Activated T-cell treated with anti-CD3 and anti-CD28 coated beads, Interleukin-2, amount 50 U/mL, for 48 hours (primary cell): ENCODE data around the gene RCN1.
"Not testable (repeated sequence)": the region's sequence is repeated elsewhere in the genome, so short reads cannot be mapped to it uniquely, and the experiment has no call there.

Experiments
- DNase-seq, 2 experiments: peaks; one replicate each; pipeline ENCODE4 v3.0.0-alpha.2; 2020

RCN1 gene

DNA sequence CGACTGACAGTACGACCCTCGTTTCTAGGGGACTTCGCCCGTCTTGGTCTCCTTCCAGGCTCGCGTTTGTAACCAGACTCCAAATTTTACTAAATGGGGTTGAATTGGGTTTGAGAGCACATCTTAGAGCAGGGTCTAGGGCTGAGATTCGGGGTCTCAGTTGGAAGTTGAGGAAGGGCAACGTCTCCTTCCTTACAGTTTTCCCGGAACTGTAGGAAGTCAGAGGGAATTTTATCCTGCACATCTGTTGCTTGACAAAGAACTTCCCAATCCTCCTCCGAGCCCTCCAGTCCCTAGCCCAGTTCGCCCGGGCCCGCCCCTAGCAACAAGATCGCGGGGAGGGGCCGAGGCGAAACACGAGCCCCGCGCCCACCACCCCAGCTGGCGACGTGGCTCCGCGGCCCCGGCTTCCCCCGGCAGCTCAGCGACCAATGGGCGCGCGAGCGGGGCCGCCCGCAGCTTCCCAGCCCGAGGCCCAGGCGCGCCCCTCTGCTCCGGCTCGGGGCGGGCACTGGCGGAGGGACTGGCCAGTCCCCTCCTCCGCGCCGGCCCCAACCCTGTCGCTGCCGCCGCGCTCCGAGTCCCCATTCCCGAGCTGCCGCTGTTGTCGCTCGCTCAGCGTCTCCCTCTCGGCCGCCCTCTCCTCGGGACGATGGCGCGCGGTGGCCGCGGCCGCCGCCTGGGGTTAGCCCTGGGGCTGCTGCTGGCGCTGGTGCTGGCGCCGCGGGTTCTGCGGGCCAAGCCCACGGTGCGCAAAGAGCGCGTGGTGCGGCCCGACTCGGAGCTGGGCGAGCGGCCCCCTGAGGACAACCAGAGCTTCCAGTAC lies at the start of gene RCN1:
TSS of gene RCN1 (plus strand) at position 530 of the 826 bp plus-strand sequence. CDS start at position 653, 123 bp downstream.
- DNase-seq, result peak; percentile 64 to 72

DNA sequence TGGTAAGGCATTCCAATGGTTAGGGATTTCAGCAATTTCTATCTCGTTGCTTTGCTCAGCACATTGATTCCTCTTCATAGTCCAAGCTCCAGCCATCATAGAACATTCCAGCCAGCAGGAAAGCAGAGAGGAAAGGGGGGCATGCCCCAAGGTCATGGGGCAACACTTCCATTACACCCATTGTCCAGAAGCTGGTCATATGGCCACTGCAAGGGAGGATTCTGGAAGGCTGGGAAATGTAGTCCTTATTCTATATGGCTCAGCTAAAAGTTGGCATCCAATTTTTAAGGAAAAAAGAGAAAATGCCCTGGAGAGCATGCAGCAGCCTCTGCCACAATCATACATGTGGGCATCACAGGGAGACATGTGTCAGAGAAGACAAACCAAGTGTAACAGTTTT lies 47.1 kb upstream of the RCN1 start:
- DNase-seq, result no peak

DNA sequence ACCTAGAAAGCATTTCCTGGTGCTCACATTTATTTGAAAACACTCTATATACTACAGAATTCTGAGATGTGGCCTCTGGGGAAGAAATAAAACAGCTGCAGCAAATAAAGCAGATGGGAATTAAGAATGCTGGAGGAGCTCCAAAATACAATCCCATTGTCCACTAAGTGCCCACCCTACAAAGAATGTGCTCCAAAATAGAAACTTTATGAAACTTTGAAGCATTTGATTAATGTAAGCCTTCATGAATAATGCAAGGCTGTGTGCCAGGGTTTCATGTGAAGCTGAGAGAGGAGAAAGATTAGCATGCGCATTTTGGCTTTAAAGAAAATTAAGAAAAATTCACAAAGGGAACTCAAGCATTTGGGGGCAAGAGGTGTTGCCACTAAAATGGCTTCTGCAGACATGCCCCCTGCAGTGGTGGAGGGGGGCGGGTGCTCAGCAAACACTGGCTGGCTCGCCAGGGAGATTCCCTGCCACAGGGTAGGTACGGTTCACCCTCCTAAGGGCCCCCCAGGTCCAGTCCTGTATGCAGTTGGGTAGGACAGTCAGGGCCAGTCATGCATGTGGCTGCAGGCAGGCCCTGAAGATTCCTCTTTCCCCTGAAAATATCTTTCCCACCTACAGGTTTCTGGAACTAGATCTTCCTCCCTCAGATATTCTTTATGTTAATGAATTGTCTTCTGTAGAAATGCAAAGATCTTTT lies 46.6 kb upstream of the RCN1 start:
- no peak for DNase-seq

DNA sequence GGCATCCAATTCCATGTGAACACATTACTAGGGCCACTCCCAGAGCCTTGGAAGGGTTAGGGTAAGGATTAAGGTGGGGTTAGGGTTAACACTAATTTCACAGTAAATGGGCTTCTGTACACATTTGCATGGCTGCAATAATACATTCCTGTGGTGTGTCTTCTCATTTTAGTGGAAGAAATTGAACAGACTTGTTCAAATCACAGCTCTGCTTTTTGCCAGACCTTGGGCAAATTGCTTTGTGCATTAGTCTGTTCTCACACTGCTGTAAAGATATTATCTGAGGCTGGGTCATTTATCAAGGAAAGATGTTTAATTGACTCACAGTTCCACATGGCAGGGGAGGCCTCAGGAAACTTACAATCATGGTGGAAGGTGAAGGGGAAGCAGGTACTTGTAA lies 45.4 kb upstream of the RCN1 start:
- DNase-seq, result no peak

DNA sequence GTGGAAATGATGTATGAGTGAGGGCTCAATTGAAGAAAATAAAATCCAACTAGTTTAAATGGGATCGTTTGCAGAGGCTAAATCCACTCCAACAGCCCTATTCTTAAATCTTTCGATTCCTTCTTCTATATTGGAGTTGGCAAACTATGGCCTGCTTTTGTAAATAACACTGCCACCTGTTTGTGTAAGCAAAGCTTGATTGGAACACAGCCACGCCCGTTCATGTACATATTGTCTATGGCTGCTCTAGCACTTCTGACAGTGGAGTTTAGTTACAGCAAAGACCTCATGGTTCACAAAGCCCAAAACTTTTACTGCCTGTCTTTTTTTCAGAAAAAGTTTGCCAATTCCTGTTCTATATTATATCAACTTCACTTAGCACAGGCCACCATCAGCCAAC lies 40.6 kb upstream of the RCN1 start:
- DNase-seq, result no peak

DNA sequence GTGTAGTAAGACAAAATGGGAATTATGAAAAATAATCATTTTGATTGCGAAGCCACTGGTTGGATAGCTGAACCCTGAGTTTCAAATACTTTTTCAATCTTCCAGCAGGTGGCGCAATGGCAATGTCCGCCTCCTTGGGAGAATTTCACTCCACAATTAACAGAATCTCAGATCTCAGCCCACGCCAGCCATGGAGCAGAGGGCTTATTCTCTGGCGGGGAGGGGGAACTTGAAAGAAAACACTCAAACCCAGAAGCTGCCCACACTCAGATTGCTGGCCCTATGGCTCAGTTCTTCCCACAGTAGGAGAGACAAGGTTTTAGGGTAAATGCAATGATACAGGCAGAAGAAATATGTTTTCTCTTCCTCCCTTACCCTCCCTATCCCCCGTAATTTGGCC lies 38.7 kb upstream of the RCN1 start:
- DNase-seq, result peak; percentile 58 to 63

DNA sequence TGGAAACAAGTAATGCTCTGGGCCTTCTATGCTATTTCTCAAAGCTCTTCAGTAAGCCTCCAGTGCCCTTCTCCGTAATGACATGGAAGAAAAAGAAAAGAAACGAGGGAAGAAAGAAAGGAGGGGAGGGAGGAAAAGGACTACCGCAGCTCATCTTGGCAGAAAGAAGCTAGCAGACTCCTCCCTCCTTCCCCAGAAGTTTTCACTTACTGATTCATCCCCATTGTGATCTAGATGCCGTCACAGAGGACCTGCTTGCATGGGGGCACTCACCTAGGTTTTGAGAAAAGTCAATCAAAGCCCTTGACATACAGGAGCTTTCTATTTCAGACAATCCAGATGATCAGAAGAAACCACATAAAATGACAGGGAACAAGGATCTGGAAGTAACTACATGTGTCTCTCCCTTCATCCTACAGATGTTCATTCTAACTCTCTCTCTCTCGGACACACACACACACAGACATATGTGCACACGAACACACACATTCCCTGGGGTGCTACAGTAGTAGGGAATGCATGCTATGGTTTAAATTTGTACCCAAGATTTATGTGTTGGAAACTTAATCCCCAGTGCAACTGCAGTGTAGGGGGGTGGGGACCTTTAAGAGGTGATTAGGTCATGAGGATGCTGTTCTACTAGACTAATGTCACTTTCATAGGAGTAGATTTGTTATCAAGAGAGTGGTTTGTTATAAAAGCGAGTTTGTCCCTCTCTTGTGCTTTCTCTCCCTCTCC lies 37.6 kb upstream of the RCN1 start:
- no peak for DNase-seq

DNA sequence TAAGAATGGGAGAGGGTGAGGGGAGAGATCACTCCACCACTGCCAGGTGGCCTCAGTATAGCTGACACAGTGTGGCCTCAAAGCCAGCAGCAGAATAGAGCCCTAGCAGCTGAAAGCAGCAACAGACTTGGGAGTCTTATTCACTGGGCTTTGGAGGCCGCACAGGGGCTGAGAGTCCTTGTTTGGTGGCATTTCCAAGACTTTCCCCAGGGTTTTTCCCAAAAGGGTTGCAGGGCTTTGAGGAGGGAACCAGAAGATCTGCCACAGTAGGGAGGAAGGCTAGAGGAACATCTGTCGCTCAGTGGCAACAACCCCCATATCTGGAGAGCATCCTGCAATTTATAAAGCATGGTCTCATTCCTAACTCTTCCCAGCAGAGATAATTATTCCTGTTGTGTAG lies 35.0 kb upstream of the RCN1 start:
- no peak for DNase-seq

DNA sequence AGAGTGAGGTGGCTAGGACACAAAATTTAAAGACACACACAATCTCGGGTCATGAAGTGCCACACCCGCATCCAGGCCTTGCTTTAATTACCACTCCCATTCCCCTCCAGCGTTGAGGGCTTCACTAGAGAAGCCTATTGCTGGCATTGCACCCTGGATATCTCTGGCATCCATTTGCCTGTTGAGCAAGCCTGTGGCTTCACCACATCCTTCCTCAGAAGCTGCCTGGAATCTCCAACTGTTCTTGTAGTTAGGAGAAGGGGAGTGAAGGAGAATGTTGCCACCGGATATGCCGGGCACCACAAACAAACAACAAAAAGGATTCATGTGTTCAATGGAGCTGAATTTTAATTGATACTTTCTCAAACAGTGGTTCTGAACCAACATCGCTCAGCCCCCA lies 34.4 kb upstream of the RCN1 start:
- DNase-seq, result no peak

DNA sequence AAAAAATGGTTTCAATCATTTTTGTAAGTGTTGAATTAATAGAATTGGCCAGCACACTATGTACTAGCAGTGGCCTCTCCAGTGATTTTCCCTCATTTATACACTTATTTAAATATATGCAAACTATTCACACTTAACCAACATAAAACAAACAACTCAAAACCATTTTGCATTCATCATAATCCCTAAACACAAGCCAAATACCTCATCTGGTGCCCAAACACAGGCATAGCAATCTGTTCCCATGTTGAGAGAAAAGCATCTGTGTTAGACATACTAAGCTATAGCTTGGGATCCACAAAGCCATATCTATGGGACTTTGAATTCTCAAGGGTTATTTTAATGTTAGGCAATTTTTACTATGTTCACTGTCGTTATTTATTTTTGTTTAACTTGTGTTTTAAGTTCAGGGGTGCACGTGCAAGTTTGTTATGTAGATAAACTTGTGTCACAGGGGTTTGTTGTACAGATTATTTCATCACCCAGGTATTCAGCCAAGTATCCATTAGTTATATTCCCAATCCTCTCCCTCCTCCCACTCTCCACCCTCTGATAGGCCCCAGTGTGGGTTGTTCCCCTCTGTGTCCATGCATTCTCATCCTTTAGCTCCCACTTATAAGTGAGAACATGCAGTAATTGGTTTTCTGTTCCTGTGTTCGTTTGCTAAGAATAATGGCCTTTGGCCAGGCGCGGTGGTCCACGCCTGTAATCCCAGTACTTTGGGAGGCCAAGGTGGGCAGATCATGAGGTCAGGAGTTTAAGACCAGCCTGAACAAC lies 31.0 kb upstream of the RCN1 start:
- no peak for DNase-seq

DNA sequence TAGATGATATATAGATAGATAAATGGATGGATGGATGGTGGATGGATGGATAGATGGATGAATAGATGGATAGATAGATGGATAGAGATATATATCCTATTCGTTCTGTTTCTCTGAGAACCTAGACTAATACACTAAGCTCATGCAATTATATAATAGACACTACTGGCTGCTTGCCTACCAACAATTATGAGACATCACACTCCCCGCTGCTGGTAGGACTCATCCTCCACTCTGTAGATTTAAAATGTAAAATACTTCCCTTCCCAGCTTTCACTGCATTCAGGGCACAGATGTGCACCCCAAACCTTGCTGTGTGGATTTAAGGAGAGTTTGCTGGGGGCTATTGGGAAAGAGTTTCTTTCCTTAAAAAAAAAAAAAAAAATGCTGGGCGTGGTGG lies 28.3 kb upstream of the RCN1 start:
- DNase-seq, result no peak

DNA sequence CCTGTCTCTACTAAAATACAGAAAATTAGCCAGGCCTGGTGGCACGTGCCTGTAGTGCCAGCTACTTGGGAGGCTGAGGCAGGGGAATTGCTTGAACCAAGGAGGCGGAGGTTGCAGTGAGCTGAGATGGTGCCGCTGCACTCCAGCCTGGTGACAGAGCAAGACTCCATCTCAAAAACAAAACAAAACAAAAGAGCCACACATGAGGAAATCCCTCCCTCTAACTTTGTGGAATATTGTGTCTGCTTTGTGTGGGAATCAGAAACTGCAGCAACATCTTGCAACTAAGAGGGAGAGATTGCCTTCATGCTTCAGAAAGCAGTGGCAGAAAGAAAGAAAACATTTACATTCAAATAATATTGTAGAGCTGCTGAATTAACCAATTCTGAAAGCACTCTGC lies 27.8 kb upstream of the RCN1 start:
- not testable (repeated sequence) for DNase-seq

DNA sequence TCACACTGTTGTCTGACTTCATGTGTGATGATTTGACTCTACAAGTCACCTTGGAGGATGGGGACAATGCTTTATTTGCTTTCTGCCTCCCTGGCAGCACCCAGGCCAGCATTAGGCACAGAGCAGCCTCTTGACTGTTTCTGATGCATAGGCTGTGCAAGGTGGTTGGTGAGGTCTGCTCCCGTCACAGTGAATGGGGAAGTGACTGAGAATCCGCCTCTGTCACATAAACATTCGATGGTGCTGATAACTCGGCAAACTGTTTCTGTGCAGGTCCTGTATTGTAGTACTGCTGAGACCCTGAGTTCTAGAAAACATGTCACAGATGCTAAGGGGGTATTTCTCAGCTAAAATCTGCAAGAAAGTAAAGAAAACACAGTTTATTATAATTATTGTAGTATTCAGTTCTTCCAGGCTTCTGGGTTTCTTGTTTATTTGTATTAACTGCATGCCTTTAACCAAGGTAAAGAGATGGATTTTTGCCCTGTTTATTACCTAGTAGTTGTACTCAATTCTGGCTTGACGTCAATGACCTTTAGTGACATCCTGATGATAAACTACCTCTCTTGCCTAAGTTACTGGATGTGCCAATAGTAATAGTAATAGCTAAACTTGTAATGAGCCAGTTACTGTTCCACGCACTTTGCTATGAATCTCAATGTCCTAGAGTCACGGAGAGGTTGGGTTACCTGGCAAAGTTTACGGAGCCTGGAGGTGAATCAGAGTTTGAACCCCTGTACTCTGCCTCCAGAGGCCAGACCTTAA lies 24.8 kb upstream of the RCN1 start:
- DNase-seq, result no peak

DNA sequence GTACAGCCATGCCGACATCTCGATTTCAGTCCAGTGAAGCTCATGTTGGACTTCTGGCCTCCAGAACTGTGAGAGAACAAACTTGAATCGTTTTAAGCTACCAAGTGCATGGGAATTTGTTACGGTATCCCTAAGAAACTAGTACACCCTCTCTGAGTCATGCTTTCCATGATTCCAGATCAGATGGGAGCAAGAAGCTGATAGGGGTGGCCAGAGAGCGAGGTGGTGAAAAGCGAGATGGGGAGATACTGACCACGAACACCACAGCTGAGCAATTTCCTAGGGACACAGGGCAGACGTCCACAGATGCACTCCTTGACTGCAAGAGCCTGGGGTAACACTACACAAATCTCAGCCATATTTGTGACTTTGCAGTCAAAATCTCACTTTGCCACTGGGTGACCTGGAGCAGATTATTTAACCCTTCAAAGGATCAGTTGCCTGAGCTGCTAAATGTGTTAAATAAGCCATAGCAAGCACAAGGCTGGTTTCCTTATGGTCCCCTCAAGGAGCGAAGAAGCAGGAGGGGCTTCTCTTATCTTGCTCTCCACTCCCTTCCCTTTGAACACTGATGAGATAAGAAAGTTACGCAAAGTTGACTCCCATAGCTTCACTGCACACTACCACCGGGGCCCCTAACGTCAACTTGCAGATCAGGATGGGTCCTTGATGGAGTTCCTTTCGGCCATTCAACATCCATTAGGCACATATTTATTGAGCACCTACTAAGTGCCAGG lies 22.6 kb upstream of the RCN1 start:
- no peak for DNase-seq

DNA sequence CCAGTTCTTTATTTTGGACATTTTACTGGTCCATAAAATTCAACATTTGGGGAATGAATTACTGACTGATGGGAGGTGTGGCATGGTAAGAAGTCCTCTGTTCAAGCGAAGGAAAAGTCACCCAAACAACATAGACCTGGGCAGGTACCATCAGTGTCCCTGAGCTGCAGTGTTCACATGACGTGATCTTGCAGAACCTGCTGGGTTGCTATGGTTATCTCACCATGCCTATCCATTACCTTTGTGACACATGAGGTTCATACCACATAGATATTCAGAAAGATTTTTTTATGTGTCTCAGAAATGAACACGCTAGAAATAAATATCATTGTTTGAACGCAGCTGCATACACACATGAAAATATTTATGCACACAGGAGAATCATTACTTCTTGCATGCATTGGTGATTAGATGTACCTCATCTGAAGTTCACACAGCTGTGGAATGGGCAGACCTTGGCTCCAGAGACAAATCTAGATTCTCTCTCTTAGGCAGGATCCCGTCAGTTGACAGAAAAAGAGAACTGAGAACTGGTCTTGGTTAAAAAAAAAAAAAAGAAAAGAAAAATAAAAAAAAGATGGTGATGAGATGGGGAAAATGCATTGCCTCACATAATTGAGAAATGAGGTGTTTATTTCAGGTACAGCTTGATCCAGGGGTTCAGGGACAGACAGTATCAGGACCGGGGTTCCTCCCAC lies 21.4 kb upstream of the RCN1 start:
- DNase-seq, result no peak

DNA sequence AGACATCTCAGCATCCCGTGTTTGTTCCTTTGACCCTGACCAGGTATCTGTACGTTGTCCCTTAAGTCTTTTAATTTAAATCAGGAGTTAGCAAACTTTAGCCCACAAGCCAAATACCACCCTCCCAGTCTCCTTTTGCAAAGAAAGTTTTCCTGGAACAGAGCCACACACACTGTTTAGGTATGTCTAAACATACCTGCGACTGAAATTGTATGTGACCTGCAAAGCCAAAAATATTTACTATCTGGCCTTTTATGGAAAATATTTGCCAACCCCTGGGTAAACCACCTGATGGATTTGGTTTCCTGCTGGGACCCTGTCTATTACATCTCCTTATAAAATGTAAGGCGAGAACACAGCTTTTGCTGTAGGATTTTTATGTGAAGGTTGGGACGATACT lies 20.2 kb upstream of the RCN1 start:
- no peak for DNase-seq

DNA sequence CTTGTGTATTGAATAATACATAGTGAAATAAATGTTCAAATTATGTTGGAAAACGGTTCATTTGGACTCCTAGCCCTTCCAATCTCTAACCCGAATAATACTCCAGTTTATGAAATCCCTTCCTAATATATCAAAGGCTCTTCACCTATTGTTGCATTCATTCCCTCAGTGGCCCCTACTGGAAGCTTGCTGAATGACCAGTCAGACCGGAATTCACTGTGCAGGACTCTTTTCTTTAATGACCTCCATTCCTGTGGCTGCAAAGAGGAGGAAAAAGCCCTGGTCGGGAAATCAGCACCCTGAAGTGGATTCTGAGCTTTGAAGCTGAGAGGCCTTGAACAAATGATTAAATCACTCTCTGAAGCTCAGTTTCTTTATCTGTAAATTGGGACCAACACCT lies 19.1 kb upstream of the RCN1 start:
- no peak for DNase-seq

DNA sequence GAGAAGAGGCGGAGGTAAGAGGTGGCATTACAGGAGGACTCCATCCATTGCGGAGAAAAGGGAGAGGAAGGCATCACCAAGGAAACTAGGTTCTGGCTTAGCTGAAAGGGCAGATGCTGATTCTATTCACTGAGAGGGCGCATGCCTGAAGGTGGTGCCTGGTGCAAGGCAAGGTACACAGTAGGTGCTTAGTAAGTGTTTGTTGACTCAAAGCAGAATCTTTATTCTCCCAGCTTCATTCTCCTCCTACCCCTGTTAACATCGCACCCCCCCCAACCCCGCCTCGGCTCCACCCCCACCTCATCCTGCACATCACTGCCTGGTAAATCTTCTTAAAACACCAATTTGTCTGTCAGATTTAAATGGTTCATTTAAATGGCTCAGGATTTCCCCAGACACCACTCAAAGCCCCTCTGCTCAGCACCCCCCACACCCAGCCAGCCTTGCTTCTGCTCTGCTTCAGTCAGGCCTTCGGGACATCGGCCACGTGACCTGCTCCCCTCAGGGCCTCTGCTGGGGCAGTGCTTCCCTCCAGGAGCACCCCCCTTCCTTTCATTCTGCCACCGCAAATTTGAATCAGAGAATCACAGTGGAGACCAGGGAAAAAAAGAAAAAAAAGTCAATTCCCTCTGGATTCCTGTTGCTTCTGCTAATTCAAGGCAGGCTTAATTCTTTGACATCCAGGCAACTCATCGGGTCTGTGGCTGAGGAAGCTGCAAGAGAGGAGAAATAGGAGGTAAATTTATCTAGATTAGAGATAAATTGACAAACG lies 17.8 kb upstream of the RCN1 start:
- no peak for DNase-seq

DNA sequence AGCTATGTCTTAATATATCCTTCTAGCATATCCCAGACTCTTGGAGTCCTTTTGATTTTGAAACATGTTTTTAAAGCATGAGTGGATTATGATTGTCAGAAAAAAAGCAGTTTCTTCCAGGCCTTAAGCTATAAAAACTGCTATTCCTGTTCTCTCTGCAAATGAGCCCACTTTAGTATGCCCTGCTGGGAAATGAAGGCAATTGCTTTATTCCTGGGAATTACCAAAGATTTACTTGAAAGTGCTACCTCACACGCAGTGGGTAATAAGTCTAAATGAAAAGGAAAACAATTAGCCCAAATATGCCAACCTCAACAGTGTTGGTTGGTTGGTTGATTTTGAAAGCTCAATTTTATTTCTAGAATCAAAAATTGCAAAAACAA lies 17.2 kb upstream of the RCN1 start:
- no peak for DNase-seq

DNA sequence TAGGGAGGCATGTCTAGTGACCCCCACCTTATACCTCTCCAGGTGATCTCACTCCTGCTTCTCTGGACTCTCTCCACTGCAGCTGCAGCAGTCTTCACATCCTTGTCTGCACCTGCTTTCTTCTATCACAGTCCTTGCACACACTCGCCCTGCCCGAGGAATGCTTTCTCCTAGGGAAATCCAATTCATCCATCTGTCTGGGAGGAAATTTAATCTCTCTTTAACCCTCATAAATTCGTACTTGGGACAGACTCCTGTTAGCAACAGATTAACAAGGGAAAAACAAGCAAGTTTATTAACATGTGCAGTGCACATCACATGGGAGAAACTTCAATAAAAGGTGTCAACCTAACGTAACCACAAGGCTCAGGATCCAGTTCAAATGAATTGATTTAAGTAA lies 11.3 kb upstream of the RCN1 start:
- no peak for DNase-seq
